GM19455 (cell line): ENCODE measurements around the gene HOMER2.
"Not testable (repeated sequence)": the region's sequence is repeated elsewhere in the genome, so short reads cannot be mapped to it uniquely, and the experiment has no call there.

Experiments used
- ATAC-seq: cut with Tn5 transposase; IDR thresholded peaks from one replicate; pipeline ENCODE4 v1.9.1; 2021; ENCODE audit not compliant: unreplicated experiment

Gene HOMER2

DNA sequence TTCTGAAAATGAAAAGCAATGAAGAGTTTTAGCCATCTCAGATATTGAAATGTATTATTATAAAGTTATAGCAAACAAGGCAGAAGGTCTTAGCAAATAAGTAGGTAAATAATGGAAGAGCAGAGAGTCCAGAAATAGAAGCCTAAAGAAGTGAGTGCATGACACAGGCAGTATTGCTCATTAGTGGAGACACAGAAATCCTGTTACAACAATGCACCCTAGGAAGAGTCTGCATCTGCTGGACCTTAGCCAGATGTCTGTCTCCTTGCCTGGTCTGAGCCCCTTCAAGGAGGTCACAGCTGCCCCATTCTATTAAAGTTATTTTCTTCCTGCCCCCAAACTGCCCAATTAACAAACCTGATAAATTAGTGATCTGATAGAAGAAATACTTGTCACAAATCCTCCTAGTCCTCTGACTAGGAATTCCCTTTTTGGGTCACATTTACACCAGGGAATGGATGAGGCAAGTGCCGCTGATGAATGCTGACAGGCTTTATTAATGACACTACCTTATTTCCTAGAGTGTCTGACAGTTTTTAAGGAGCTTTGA is 51.9 kb downstream of the HOMER2 start:
- ATAC-seq = no peak

- ATAC-seq = no peak
Measured at GRCh38 chr15:82898961-82899360, 53.6 kb downstream of the HOMER2 start.

DNA sequence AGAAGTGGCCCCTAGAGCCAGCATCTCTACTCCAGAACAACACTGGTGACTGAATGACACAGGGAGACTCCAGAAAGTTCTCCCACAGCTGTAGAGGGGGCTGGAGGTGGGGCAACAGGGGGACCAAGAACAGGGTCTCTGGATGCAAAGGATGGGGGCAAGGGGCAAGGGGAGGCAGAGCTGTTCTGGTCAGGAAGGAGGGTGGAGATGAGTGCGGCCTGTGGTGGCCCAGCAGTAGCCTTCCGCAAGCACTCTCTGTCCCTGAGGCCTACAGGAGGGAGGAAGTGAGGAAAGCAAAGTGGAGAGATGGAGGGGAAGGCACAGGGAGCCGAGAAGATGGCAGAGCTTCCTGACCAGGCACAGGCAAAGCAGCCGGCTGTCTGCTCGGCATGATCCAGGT is 56.5 kb downstream of the HOMER2 start:
- ATAC-seq = no peak

DNA sequence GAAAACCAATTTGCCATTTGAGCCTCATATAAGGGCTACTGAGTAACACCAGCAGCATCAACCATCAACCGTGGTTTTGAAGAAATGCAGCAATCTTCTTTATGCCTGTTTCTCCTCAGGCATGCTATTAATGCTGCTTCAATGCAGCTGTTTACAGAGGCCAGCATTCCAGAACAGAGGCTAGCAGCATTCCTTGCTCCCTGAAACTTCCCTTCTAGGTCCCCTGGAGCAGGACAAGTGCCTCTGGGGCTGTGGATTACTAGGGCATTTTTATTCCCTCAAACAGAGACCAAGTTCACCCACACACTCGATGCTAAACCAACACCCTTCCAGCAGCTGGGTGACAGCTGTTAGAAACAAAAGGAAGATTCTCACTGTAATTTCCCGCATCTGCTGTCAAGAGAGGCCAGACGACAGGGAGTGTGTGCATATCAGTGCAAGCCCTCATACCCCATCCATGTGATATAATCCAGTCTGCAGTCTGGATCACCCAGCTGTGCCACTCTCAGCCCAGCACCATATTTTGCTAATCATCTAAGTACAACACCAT is 57.5 kb downstream of the HOMER2 start:
- no peak for ATAC-seq

- not testable (repeated sequence) for ATAC-seq
Measured at GRCh38 chr15:82893473-82893872, 59.0 kb downstream of the HOMER2 start.

- no peak for ATAC-seq
Measured at GRCh38 chr15:82892573-82892972, 59.9 kb downstream of the HOMER2 start.

DNA sequence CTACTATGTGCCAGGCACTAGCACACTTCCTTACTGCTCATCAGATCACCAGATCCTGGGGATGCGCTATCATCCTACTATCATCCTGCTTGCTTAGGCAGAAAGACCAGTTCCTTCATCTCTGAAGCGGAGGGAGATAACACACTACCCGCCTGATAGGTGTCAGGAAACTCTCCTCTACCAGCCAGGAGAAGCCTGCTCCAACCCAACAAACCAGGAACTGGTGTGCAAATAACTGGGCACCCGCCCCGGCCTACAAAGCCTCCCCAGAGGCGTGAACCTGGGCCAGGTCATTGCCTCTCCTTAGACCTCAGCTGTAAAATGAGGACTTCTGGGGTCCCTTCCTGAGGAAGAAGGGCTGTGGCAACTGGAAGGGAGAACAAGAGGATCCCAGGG is 61.5 kb downstream of the HOMER2 start:
- no peak for ATAC-seq

DNA sequence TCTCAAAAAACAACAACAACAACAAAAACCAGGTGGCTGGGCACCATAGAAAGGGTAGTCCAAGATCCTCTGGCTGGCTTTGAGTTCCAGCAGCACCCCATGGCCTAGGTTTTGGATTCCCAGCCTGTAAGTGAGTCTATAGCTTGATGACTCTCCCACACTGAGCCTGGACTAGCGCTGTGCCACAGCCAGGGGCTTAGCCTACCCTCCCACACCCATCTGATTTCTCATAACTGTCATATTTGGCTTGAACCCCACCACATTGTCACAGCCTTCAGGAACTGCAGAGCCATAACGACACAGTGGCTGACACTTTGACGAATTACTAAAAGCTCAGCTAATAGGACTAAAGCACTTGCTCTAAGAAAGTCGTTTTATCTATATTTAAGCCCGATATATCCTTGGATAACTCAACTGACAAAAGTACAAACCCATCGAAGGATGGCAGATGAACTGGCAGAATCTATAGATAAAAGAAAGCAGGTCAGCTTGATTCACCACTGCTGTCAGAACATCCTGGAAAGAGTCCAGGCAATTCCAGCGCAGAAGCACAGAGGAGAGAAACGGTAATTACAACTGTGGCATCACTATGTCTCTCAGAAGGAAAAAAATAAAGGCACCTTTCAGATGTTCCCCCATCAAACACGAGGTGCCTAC is 62.1 kb downstream of the HOMER2 start:
- ATAC-seq = no peak

DNA sequence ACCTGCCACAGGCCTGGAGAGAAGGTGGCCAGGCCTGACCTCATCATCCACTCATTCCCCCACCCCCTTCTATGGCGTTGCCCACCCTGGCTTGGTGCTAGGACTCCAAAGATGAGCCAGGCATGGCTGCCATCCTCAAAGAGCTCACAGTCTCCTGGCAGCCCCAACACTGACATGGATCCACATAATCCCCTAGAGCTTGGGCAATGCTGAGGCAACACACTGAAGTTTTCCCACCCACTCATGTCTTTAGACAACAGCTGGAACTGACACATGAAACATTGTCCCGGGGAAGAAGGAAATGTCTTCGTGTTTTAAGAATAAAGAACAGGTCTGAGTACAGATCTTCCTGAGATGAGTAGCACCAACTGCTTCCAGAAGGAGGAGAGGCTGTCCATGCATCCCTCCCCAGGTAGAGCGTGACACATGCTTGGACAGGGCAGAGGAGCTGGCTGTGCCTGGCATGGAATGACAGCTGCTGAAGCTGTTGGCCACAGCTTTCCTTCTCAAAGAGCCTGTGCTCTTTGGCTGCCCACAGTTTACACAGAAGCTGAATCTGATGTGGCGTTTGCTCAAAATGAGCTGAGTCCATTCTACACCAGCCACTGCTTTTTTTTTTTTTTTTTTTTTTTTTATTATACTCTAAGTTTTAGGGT is 70.1 kb downstream of the HOMER2 start:
- no peak for ATAC-seq

DNA sequence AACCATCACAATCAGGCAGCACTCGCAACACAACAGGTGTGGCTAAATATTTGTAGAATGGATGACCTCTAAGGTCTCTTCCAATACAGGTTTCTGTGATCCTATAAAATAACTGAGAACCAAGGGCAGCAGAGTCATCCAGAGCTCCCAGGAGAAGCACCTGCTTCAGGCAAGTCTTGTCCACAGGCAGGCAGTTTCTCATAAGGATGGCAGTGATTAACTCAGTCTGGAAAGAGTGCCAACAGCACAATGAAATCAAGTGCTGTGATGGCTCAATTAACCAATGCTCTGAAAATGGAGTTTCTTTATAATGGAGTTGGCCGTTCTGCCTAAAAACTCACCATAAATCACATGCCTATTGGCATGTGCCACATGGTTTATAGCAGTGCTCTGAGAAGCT is 70.8 kb downstream of the HOMER2 start:
- ATAC-seq = no peak

DNA sequence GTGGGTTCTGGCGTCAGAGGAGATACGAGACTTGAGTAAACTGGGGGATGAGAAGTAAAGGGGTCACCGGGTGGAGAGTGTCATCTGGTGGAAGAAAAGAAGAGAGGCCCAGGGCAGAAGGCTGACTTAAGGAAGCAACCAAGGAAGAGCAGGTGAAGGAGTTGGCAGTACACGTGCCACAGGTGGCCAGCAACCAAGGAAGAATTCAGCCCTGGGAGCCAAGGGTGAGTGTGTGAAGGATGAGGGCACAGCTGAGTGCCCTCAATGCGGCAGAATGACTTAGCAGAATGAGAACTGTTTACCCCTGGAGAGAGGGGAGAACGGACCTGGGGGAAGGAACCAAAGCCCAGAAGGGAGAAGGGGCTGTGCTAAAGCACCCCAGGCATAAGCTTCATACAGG is 71.8 kb downstream of the HOMER2 start:
- ATAC-seq = no peak

- no peak for ATAC-seq
Measured at GRCh38 chr15:82878325-82878724, 74.2 kb downstream of the HOMER2 start.

DNA sequence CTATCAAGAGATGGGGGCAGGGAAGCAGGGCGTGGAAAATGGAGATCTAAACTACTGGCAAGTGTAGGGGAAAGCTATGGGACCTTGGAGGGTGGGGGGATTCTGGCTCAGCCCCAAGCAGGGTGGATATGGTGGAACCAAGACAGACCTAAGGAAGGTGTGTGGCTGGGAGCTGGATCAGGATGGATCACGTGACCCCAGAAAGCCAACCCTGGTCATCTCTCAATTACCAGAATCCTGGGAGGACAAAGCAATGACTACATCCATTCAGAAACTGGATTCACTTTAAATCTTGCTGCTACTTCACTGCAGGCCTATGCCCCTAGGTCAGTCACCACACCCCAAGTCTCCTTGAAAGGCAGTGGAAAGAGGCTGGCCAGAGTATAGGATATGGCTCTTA is 74.7 kb downstream of the HOMER2 start:
- no peak for ATAC-seq

GRCh38 chr15:82875411-82876003 is 77.0 kb downstream of the HOMER2 start:
- no peak for ATAC-seq

GRCh38 chr15:82874961-82875360 is 77.6 kb downstream of the HOMER2 start:
- ATAC-seq = no peak

GRCh38 chr15:82874267-82874666 is 78.3 kb downstream of the HOMER2 start:
- no peak for ATAC-seq

GRCh38 chr15:82873000-82873680 is 79.4 kb downstream of the HOMER2 start:
- no peak for ATAC-seq

DNA sequence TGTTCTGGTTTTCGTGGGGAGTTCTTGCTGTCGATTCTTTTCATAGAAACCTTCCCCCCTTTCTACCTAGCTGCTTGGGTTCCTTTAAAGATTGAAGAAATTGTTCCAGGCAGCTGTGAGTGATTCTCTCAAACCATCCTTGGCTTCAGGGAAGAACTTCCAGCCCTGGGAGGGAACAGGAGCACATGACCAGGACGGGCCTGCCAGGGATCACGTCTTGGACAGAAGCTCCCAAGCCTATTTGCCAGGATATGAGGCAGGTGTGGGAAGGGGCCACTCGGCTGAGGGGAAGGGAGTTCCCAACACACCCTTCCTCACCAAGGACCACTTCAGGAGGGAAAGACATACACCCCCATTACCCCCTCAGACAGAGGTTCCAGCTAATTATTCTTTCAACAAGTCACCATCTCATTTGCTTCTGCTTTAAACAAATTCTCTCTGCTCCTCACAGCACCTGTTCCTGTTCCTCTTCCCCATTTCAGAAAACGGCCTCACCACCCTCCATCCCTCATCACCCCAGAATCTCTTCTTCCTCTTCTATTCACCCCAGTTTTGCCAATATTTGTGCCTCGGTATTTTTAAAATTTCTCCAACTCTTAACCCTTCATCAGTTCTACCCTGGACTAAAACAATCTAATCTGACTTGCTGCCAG is 80.6 kb downstream of the HOMER2 start:
- ATAC-seq = no peak

- no peak for ATAC-seq
Measured at GRCh38 chr15:82871358-82871757, 81.2 kb downstream of the HOMER2 start.

DNA sequence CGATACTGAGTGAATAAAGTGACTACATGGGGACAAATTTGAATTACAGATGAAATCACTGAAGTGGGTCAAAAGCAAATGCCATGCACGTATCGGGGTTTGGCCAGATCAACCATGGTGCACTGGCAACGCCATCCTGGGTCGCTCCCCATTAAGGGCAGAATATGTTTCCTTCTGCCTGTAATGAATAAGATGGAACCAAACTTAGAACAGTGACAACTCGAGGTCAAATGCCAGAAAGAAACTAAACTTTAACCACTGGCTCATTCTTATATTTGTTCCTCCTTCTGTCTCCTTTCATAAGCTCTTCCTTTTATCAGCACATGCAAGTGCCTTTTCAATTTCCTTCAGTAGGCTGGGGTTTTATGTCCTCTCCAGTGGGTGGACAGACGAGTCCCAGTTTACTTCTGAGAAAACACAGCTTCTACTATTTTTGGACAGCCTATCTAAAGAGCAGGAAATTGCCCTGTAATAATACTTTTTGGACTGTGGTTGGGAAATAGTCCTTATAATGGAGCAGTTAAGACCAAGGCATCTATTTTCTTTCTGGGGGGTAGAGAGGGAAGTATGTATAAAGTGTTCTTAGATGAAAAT is 81.7 kb downstream of the HOMER2 start:
- ATAC-seq = no peak
